GM12874 (cell line): ENCODE data around the gene WRAP73.

Experiments used
- TF ChIP-seq, protein P1 (sequence below): IDR thresholded peaks from 2 replicates; pipeline ENCODE4 v1.5.1; 2011; ENCODE audit warnings: low read depth, mild to moderate bottlenecking, control low read depth, low read length, moderate library complexity; ENCODE audit not compliant: insufficient read depth

WRAP73 gene

DNA sequence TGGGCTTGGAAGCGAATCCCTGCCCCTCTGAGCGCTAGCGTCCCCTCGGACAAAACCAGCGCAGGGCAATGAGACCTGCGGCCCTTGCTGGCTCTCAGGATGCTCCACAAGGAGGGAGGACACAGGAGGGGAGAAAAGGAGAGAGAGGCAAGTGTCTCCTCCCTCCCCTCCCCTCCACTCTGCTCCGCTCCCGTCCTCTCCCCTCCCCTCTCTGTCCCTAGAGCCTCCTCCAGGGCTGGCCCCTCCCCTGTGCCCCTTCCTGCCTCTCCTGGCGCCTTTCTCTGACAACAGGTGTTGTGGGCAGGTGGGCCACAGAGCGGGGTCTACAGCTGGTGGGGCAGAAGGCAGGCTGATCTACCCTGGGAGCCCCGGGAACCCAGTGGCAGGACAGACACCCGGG lies 37.6 kb upstream of the WRAP73 start:
- TF ChIP-seq, protein P1, sequence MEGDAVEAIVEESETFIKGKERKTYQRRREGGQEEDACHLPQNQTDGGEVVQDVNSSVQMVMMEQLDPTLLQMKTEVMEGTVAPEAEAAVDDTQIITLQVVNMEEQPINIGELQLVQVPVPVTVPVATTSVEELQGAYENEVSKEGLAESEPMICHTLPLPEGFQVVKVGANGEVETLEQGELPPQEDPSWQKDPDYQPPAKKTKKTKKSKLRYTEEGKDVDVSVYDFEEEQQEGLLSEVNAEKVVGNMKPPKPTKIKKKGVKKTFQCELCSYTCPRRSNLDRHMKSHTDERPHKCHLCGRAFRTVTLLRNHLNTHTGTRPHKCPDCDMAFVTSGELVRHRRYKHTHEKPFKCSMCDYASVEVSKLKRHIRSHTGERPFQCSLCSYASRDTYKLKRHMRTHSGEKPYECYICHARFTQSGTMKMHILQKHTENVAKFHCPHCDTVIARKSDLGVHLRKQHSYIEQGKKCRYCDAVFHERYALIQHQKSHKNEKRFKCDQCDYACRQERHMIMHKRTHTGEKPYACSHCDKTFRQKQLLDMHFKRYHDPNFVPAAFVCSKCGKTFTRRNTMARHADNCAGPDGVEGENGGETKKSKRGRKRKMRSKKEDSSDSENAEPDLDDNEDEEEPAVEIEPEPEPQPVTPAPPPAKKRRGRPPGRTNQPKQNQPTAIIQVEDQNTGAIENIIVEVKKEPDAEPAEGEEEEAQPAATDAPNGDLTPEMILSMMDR = no peak

DNA sequence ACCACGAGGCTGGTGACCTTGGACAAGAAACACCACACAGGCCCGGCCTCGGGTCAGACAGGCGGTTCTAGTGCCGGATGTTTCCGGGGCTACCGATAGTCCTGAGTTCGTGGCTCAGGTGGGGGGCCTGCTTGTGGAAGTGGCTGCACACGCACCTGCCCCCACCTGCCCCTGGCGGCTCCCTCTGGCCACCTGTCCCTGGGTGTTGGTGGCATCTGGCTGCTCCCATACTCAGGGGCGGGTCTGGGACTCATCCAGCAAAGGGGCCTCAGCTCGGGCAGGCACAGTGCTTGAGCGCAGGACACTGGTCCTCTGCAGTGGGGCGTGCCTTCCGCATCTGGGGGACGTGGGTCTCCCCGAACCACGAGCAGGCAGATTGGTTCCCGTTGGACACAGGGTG lies 36.0 kb upstream of the WRAP73 start:
- TF ChIP-seq, protein P1 = no peak

DNA sequence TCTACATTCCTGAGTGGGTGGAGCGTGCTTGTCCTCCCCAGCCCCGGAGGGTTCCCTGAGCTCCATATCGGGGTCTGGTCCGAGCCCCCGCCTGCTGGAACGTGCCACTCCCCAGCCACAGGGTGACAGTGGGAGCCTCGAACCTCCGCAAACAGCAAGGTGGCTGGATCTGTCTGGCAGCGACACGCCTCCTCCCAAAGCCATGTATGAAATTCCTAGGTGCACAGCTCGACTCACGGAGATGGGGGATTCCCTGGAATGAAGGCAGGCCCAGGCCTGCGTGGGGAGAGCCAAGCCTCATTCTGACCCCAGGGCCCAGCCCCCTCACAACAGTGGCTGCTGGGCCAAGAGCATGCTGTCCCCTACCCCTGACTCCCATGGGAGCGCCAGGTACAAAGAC lies 35.3 kb upstream of the WRAP73 start:
- TF ChIP-seq, protein P1 = no peak

DNA sequence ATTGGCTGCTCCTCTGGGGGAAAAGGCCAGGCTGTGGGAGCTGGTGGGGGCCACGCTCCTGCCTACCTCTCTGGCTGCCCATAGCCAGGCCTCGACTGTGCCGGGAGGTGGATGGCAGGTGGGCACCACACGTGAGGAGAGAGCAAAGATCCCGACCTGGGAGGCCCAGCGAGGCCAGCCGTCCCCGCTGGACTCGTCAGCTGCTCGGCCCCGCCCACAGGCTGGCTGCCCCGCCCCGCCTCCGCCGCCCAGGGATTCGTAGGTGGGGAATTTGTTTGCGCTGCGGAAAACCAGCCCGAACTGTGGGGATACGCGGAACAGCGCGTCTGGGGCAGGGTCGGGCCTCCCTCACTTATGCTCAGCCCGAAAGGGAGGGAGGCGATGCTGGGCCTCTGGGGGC lies 34.1 kb upstream of the WRAP73 start:
- TF ChIP-seq, protein P1 = no peak

DNA sequence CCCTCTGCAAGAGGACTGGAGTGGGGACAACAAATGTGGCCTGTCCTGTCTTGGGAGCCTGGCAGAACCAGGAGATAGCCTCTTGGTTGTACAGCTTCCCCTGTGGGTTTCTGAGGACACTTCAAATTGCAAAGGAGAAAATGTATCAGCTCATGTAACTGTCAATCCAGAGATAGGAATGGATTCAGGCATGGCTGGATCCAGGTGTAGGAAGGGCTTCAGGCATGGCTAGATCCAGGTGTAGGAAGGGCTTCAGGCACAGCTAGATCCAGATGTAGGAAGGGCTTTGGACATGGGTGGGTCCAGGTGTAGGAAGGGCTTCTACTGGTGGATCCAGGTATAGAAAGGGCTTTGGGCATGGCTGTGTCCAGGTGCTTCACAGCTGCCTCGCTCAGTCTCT lies 33.3 kb upstream of the WRAP73 start:
- TF ChIP-seq, protein P1 = no peak

DNA sequence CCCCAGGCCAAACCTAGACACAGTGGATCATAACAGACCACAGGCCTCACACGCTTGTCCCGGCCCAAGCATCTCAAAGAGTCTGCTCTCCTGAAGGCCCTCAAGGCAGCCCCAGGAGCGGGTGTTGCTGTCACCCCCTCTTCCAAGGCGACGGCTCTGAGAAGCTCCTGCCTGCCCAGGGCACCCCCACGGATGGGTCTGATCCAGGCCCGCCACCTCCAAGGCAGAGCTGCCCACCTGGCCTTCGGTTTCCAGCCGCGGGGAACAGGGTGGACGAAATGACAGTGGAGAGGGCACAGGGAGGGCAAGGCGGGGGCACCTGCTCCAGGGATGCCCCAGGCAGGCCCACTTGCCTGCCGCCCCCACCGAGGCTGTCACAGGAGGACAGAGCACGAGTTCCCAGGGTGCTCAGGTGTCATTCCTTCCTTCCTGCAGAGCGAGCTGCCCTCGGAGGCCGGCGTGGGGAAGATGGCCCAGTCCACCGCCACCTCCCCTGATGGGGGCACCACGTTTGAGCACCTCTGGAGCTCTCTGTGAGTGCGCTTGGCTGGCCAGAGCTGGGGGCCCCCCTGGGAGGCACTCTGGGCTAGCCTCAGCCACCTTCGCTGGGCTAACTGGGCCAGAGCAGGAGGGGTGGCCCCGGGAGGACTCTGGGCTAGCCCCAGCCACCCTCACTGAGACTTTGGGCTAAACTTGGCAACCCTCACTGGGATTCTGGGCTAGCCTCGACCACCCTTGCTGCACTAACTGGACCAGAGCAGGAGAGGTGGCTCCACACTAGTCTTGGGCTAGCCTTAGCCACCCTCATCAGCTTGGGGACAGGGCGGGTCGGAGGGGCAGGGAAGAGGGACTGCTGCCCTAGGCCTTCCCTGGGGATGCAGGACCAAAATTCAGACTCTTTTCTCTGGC lies 32.2 kb upstream of the WRAP73 start:
- TF ChIP-seq, protein P1 = no peak

DNA sequence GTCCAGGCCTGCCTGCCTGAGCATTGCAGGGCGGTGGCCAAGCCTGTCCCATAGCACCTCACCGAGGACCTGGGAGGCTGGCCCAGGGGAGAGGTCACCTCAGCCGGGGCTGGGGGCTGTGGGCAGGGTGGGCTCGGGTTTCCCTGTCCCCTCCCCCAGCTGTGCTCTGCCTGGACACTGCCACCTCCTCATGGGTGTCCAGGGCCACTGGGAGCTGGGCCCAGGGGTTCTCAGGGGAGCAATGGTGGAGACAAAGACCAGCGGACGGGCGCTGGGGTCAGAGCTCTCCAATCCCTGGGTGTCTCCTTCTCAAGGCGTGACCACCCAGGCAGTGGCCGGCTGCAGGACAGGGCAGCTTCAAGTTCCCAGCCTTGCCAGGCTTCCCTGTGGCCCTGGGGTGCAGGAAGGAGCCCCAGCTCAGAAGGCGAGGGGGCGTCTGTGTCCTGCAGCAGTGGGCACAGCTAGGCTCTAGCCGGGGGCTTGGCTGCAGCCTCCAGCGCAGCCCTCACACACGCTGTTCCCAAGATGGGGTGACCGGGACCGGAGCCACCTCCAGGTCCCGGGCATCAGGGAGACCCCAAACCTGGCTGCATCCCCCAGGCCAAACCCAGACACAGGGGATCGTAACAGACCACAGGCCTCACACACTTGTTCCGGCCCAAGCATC lies 31.5 kb upstream of the WRAP73 start:
- TF ChIP-seq, protein P1 = no peak
